Adrenal gland (tissue), 12 donors: ENCODE results near the gene JSRP1. TPM values are rescaled to one million over a fixed set of nuclear protein-coding genes. Genes with fewer than 3 reads are reported as not detected.

Source experiments
- DNase-seq, 7 donors: peaks; one replicate each; pipeline ENCODE4 v3.0.0-alpha.2; 2019 to 2020
- H3K27ac ChIP-seq, 5 donors: fragments of 200-600 bp; sonication (generic) in 4 of 5; 1 replicate in 3 of 5; 2 replicates in 2 of 5; pipeline versions ENCODE4 v1.5.1 to v1.8.0; 2016 to 2020; ENCODE audit warnings: mild to moderate bottlenecking in 1 of 5
- H3K27me3 ChIP-seq: fragments of 200-600 bp; 2 replicates; pipeline ENCODE4 v1.8.0; 2021
- H3K36me3 ChIP-seq, 2 donors: fragments of 200-600 bp; replicated peaks in 1 of 2; 1 replicate in 1 of 2; 2 replicates in 1 of 2; pipeline versions ENCODE4 v1.5.1 to v1.8.0; 2018 to 2022
- H3K4me1 ChIP-seq, 2 donors: fragments of 200-600 bp; replicated peaks in 1 of 2; 1 replicate in 1 of 2; 2 replicates in 1 of 2; pipeline versions ENCODE4 v1.5.1 to v1.8.0; 2018 to 2021
- H3K4me3 ChIP-seq, 4 donors: fragments of 200-600 bp; sonication (generic) in 3 of 4; one replicate each; pipeline ENCODE4 v1.5.1; 2016 to 2018
- H3K9me3 ChIP-seq, 3 donors: fragments of 200-600 bp; sonication (generic) in 1 of 3; replicated peaks in 1 of 3; 1 replicate in 2 of 3; 2 replicates in 1 of 3; pipeline versions ENCODE4 v1.5.1 to v1.8.0; 2016 to 2021
- CTCF ChIP-seq, 6 experiments: fragments of 450-650 bp in 4 of 6; fragments of 200-600 bp in 2 of 6; sonication (generic) in 1 of 6; IDR thresholded peaks; 1 replicate in 5 of 6; 2 replicates in 1 of 6; pipeline versions ENCODE4 v1.5.1 to v1.8.0; 2016 to 2021; ENCODE audit warnings: antibody characterized with exemption in 6 of 6, mild to moderate bottlenecking in 2 of 6, moderate library complexity in 1 of 6
- POLR2A ChIP-seq, 2 donors: fragments of 450-650 bp; IDR thresholded peaks; one replicate each; pipeline ENCODE4 v1.6.1; 2017; ENCODE audit warnings: antibody characterized with exemption in 2 of 2, mild to moderate bottlenecking in 2 of 2, moderate library complexity in 1 of 2
- WGBS, 4 donors: extraction: QIAGEN DNeasy Blood & Tissue Kit in 2 of 4; methylation state at CpG; one replicate each; pipeline versions ENCODE4 v1.1.5 to v1.1.7; 2013 to 2017; 5-methylcytosine and 5-hydroxymethylcytosine counted together
- intact Hi-C, 2 donors: fragments of 100-400 bp; cut with DNase I; formaldehyde crosslinking; loops; one replicate each; pipeline versions ENCODE4 v1.14.1 to v1.15.0; 2022 to 2023
- polyA plus RNA-seq, 3 donors: library from polyadenylated mRNA; stranded (reverse); fragments of 200-250 nt in 2 of 3; fragments of 350-450 nt in 1 of 3; fragmentation: Illumina TruSeq in 1 of 3; extraction: RNeasy Lipid Tissue Mini Kit (QIAGEN cat#74804) in 1 of 3; gene quantifications; one replicate each; pipeline ENCODE4 v1.2.3, GENCODE V29; 2013 to 2014
- total RNA-seq, 9 donors: library from RNA; depleted of rRNA in 4 of 9; stranded (reverse); fragments of >200 nt in 4 of 9; fragments of 120-200 nt in 1 of 9; fragmentation: NEBNext Ultra II Directional in 1 of 9; extraction: Animal tissue kit (Norgen Biotek cat#: 25700) in 1 of 9; gene quantifications; one replicate each; pipeline versions ENCODE4 v1.1.0 to v1.2.4, GENCODE V29; 2013 to 2023
- donor health status: healthy with polysubstance abuse.
- donor health status: Bipolar disorder and iron deficiency.
- donor health status: DM: yes; HTN: yes; CAD: no.
- donor health status: DM: no; HTN: no; CAD: no.
- donor health status: DM: no; HTN: no; CAD: no.
- donor health status: DM: yes; HTN: yes; CAD: no.

The JSRP1 gene
- total and polyA plus RNA-seq, 12 donors: 0.54 to 1.2 (median 0.83) TPM; not detected in 6

GRCh38 chr19:2276429-2276986 lies 20.3 kb upstream of the JSRP1 start:
- 88 to 93% (median 91%) methylated on average over 23 to 28 of the region's 28 CpGs for WGBS, 4 donors
- H3K4me3 ChIP-seq: no peak overlapping the region
- no peak for DNase-seq
- peaks cover 0 to 22% of the 10 kb centered on the region in 2 donors for H3K36me3 ChIP-seq
- intact Hi-C loops: loop anchor here in 1 of 2 donors (5.0 kb wide), 1 partner anchor 116 kb away; no protein-coding TSS in a partner anchor
- no peaks in the 10 kb centered on the region for H3K27me3 ChIP-seq
- peaks cover 26 to 45% of the 10 kb centered on the region in 2 donors for H3K4me1 ChIP-seq
- no peaks in the 10 kb centered on the region for H3K9me3 ChIP-seq
- H3K27ac ChIP-seq: no peak overlapping the region
- TF ChIP-seq POLR2A (IDR thresholded peaks at IDR 0.05) (no peak), CTCF (IDR thresholded peaks at IDR 0.05) (no peak)

- Histone ChIP-seq H3K27me3 (no peaks in the 10 kb centered on the region), H3K36me3 (peaks cover 0 to 24% of the 10 kb centered on the region in 2 donors), H3K9me3 (no peaks in the 10 kb centered on the region), H3K27ac (peak overlapping the region in 3 of 5 donors; percentile 43 to 74 (median 49)), H3K4me1 (peaks cover 31 to 50% of the 10 kb centered on the region in 2 donors), H3K4me3 (no peak overlapping the region)
- peak in 4 of 7 donors; percentile 27 to 51 (median 42) for DNase-seq
- intact Hi-C loops: loop anchor here in 1 of 2 donors (5.0 kb wide), 1 partner anchor 116 kb away; no protein-coding TSS in a partner anchor
- TF ChIP-seq POLR2A (IDR thresholded peaks at IDR 0.05) (no peak), CTCF (IDR thresholded peaks at IDR 0.05) (no peak)
- WGBS, 4 donors: 52 to 73% (median 60%) methylated on average over 1 to 74 of the region's 74 CpGs
Measured at GRCh38 chr19:2275588-2276428, 19.6 kb upstream of the JSRP1 start.

DNA sequence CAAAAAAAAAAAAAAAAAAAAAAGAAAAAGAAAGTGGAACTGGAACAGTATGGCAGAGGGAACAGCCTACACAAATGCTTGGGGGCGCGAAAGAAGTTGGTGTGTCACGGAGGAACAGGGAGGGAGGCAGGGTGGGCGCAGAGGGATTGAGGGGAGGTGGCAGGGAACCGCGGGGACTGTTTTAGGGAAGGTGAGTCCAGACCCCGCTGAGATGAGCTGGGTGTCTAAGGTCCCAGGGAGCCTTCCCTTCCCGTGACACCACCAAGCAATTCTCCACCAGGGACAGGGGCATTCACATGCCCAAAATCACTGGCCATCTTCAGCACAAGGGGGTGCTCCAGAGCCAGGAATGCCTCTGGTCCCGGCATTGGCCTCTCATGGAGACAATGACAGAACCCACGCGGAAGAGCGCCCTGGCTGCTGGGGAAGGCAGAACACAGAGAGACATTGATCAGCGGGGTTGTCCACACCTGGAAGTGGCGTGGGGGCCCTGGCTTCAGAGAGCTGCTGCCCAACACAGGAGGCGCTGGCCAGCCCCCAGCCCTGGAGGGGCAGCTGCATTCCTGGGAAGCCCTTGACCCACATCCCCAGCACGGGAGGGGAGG lies 18.8 kb upstream of the JSRP1 start:
- Histone ChIP-seq H3K27ac (peak overlapping the region in 3 of 5 donors; percentile 43 to 74 (median 49)), H3K4me3 (no peak overlapping the region), H3K36me3 (peaks cover 0 to 24% of the 10 kb centered on the region in 2 donors), H3K9me3 (no peaks in the 10 kb centered on the region), H3K27me3 (no peaks in the 10 kb centered on the region), H3K4me1 (peaks cover 31 to 50% of the 10 kb centered on the region in 2 donors)
- no peak for TF ChIP-seq POLR2A (IDR thresholded peaks at IDR 0.05)
- TF ChIP-seq CTCF (IDR thresholded peaks at IDR 0.05): peak; percentile 41 to 79 (median 72)
- peak; percentile 78 to 90 (median 83) for DNase-seq
- 33 to 48% (median 39%) methylated on average over 9 to 16 of the region's 16 CpGs for WGBS, 4 donors
- intact Hi-C loops: loop anchor here (5.0 kb wide), 3 partner anchors 38 to 118 kb away; partner anchors contain the start of genes PLEKHJ1 (in 1 of the 2) and SF3A2 (in 1 of the 2)
